Measurements from ENCODE around the gene ZNF584.
"Not testable (repeated sequence)": the region's sequence is repeated elsewhere in the genome, so short reads cannot be mapped to it uniquely, and the experiment has no call there.

ZNF584 gene

GRCh38 chr19:58408152-58409009 is at the start of gene ZNF584:
ZNF584 (plus strand) TSS chr19:58408649; CDS start chr19:58409148, 499 bp downstream.
- peak; percentile 78 to 90 for DNase-seq

- DNase-seq, result peak in 1 of 2 experiments; percentile 33
Measured at GRCh38 chr19:58361900-58362271, 46.6 kb upstream of the ZNF584 start.

DNA sequence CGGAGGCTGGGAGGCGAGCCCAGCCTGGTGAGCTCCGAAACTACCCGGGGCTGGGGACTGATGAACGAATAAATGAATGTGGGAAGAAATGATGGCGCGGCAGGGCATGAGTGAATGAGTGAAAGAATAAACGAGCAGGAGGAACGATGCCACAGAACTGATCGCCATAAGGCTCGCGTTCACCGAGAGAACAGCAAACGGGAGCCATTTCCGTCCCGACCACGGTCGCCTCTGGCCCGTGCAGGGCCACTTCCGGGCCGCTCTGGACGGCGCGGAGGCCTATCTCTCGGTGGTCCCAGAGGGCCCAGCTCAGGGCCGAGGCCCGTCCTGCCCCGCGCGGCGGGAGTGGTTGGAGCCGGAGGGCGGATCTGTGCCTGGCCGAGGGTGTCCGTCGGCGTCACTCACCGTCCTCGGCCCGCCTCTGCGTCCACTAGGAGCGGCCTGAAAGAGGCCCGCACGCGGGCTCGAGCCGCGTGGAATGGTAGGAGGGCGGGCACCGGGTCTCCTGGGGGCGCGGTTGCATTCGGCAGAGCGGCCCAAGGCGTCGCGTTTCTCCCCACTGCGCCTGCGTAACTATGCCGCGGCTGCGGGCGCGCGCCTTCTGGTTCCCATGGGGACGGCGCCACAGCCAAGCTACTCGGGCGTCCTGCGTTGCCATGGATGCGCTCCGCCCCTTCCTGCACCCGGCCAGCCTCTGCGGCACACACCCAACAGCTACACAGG is 46.0 kb upstream of the ZNF584 start, which contains the start of gene ZNF497:
TSS of gene ZNF497 (minus strand) at position 480 of the 723 bp plus-strand sequence. CDS start 5,116 bp downstream, outside the sequence.
- peak; percentile 94 to 97 for DNase-seq

DNA sequence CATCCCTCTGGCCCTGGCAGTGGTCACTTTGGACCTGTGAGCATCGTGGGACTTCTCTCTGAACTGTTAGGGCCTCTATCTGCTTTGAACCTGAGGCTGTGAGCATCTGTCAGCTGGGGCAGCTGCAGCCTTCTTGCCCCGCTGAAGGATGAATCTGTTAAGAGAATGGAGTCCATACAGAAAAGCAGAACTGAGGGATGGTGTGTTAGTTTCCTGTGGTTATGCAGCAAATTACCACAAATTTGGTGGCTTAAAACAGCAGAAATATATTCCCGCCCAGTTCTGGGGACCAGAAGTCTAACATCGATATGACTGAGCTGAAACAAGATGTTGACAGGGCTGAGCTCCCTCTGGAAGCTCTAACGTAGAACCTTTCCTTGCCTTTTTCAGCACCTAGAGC is 44.3 kb upstream of the ZNF584 start:
- no peak for DNase-seq

DNA sequence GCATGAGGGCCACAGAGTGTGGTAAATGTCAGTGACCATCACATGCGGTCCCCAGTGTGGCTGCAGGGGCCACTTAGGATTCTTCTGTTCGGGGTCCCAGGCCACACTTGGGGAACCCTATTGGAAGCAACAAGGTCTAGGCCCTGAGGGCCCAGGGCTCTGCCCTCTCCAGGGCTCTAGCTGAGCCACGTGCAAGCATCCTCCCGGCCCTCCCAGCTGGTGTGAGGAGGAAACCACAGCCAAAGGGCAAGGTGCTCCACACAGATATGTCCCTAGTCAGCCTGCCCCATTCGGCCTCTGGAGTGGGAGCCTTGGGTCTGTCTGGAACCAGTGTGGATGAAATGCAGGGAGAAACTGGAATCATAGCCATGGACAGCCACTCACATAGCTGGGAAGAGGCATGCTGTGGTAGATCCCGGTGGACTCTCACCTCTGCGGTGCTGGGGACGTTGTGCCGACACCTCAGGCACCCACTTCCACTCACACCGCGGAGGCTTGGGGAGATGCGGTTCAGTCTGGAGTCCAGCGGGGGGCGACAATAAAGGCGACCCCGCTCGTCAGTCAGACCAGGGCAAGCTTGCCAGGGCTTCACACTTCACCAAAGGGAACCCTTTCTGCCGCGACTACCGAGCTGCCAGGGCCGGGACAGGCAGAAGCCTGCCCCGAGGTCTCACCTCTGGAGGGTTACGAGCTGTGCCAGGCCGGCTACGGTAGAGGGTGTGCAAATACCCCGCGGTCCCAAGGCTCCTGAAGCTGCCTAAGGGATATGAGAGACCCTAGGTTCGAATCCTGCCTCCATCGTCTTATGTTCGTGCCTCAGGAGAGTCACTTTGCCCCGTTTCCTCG is 41.6 kb upstream of the ZNF584 start:
- DNase-seq, result no peak

- no peak for DNase-seq
Measured at GRCh38 chr19:58367698-58368454, 40.6 kb upstream of the ZNF584 start.

DNA sequence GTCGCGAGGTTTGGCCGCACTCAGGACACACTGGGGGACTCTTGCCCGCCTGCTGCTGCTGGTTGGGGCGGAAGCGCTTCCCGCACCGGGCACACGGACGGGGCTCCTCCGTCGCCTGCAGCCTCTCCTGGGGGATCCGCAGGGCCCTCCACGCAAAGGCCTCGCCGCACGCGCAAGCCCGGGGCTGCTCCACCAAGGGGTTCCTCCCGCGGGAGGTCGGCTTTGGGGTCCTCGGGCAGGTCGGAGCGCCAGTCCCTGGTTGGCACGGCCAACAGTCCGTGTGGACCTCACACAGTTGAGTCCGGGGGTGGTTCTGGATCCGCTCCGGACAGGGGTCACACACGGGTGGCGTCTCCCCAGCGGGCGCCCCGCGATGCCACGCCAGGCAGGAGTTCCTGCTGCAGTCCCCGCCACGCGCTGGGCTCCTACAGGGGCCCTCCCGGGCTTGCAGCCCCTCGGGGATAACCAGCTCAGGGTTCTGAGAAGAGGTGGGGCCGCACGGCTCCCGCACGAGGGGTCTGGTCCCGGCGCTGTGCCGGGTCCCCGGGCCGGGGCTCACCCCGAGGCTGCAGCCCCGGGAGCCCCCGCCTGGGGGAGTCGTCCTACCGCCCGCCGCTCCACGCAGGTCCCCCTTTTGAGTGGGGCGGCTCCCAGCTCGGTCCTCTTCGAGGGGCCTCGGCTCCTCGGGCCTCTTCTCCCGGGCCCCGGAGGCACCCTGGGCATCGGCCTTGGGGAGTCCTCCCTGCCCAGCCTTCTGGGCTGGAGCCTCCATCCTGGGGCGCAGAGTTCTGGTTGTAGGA is 39.7 kb upstream of the ZNF584 start:
- no peak for DNase-seq

- DNase-seq, result no peak
Measured at GRCh38 chr19:58372311-58373133, 35.9 kb upstream of the ZNF584 start.

DNA sequence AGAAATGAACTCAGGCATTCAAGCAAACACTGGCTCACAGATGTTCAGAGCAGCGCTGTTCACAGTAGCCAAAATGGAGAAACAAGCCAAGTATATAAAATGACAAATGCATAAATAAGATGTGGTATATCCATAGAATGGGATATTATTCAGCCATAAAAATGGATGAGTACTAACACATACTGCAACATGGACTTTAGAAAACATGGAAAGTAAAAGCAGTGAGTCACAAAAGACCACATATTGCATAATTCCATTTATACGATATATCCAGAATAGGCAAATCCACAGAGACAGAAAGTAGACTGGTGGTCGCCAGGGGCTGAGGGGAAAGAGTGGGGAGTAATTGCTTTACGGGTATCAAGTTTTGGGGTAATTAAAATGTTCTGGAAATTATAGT is 34.2 kb upstream of the ZNF584 start:
- no peak for DNase-seq

DNA sequence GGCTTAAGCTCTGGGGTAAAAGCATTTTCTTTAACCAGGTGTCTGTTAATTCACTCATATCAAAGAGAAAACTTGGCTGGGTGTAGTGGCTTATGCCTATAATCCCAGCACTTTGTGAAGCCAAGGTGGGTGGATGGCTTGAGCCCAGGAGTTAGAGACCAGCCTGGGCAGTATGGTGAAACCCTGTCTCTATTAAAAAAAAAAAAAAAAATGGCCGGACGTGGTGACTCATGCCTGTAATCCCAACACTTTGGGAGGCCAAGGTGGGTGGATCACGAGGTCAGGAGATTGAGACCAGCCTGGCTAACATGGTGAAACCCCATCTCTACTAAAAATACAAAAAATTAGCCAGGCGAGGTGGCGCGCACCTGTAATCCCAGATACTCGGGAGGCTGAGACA is 31.7 kb upstream of the ZNF584 start:
- not testable (repeated sequence) for DNase-seq

- DNase-seq, result no peak
Measured at GRCh38 chr19:58379246-58379645, 29.2 kb upstream of the ZNF584 start.

DNA sequence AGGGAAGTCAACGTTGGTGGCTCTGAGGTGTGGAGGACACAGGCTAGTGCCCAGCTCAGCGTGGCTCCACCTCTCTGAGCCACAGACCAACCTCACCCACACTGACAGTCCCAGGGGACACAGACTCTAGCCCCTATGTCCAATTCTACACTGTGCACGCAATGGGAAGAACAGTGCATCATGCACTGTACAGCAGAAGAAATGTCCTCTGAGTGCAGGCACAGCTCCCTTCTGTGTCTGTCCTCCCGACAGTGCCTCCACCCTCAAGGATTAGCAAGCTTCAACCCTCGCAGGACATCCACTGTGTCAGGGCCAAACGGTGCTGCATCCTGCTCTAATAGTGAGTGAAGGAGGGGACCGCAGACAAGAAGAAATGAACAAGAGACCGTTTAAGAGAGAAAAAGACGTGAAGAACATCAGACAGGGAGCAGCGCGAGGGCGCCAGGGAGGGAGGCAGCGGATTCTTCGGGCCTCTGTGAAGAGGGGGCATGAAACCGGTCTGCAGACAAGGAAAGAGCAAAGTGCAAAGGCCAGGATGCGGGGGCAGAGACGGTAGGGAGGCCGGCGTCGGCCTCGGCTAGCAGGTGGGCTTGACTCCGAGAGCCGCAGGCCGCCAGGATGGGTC is 28.3 kb upstream of the ZNF584 start:
- no peak for DNase-seq

GRCh38 chr19:58380662-58381459 is 27.6 kb upstream of the ZNF584 start, which contains the start of gene ZNF837:
ZNF837 (minus strand) TSS chr19:58381030; CDS start chr19:58369332, 11,698 bp downstream.
- peak; percentile 97 to 100 for DNase-seq

GRCh38 chr19:58381460-58382212 is 26.8 kb upstream of the ZNF584 start:
- no peak for DNase-seq

DNA sequence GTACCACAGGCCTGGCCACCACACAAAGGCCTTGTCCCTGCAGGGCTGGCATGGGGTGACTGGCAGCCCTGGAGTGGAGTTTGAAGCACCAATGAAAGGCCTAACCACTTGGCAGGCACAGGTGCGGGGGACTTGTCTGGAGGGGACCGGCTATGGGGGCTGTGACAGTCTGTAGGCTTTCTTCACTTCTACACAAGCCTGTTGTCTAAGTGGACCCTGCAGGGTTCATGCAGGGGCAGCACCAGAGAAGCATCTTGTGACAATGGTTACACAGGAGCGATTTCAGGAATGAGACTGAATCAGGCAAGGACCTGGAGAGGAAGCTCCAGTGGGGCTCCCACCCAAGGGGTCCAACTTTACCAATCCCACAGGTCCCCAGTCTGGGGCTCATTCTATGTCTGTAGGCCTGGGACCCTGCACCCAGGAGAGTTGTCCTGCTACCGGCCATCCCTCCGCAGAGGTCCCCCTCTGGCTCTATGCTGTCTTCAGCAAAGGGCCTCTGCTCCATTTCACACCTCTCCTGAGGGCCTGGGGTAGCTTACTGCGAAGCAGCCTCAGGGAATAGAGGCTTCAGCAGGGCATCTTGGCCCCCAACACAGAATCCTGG is 25.3 kb upstream of the ZNF584 start:
- no peak for DNase-seq

DNA sequence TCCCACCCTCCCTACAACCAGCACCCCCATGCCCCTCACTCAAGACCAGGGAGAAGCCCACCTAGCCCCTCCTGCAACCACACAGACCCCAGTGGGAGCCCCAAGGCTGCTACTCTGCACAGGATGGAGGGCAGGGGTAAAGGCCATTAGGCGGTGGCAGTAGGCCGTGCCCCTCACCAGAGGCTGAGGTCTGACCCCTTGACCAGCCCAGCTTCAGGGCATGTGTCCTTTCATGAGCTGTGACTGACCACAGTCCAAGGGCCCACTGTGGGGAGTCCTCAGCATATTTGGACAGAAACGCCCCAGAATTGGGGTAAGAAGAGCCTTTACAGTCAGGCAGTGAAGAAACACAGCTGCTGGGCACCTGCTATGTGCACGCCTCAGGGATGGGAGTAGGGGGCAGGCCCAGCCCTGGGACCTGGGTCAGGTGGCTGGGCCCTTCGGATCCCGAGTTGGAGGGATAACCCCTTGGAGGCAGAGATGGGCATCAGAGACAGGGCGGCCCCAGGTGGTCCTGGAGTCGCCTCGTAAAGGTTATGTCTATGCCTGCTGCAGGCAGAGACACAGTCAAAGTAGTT is 23.0 kb upstream of the ZNF584 start:
- DNase-seq, result no peak

DNA sequence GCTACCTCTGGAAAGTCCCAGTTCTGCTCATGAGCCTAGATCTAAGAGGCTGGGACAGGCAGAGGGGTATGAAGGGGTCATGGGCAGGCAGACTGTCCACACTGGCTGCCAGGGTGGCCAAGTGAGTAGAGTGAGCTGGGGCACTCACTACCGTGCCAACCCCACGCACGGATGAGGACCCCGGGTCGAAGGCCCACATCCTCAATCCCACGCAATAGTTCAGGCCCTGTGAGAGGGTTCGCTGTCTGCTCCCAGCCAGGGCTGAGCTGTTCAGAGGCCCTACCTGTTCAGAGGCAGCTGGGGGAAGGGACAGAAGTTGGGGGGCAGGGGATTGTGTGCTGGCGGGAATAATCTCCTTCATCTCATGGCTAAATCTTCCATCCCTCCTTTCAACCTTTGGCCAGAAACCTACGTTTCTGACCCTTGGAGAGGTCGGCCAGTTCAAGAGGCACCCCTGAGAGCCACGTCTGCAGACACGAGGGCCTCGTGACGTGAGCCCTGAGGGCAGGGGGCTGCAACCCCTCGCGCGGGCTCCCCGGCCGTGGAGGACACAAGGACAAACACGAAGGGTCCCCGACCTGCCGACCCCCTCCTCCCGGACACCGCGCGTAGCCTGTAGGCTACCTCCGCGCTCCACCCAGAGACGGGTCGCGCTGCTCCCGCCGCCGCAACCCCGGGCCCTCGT is 22.4 kb upstream of the ZNF584 start:
- DNase-seq, result no peak
